GM19035 (cell line): ENCODE results near the gene C4BPA.

Source experiments
- ATAC-seq: cut with Tn5 transposase; IDR thresholded peaks from one replicate; pipeline ENCODE4 v1.9.1; 2021; ENCODE audit not compliant: unreplicated experiment

C4BPA gene

GRCh38 chr1:207103892-207104373 is at the start of gene C4BPA:
Gene C4BPA (plus strand): TSS chr1:207104233. CDS start chr1:207113026, 8,793 bp downstream.
- no peak for ATAC-seq

DNA sequence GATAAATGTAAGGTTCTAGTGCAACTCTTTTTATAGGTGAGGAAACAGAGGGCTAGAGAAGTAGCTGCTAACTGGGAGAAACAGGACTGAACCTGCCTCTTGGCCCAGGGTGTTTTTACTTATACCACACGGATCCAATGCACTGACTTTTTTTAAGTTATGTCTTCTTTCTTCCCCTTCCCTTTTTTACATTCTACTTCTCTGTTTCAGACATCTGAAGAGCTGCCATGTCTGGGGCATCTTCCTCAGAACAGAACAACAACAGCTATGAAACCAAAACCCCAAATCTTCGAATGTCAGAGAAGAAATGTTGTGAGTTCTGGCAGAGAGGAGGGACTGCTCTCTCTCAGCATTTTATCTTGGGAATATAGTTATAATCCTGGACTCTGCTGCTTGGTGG is 49.5 kb upstream of the C4BPA start:
- ATAC-seq: no peak

- no peak for ATAC-seq
Measured at GRCh38 chr1:207055386-207056001, 48.5 kb upstream of the C4BPA start.

- no peak for ATAC-seq
Measured at GRCh38 chr1:207056673-207057072, 47.4 kb upstream of the C4BPA start.

DNA sequence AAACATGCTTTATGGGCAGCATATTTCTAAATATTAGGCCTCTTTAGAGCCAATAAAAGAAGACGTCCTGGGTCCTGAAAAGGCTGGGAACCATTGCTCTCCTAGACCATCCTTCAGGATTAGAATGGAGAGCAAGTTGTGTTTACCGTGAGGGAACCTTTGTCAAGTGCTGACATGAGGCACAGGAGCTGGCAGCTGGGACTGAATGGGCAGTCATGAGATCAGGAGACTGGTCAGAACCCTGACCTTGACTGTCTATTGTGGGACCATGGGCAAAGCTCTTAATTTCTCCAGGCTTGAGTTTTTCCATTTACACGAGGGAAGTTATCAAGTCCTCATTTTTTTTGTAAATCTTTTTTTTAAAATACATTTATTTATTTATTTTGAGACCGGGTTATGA is 45.8 kb upstream of the C4BPA start:
- ATAC-seq: no peak

DNA sequence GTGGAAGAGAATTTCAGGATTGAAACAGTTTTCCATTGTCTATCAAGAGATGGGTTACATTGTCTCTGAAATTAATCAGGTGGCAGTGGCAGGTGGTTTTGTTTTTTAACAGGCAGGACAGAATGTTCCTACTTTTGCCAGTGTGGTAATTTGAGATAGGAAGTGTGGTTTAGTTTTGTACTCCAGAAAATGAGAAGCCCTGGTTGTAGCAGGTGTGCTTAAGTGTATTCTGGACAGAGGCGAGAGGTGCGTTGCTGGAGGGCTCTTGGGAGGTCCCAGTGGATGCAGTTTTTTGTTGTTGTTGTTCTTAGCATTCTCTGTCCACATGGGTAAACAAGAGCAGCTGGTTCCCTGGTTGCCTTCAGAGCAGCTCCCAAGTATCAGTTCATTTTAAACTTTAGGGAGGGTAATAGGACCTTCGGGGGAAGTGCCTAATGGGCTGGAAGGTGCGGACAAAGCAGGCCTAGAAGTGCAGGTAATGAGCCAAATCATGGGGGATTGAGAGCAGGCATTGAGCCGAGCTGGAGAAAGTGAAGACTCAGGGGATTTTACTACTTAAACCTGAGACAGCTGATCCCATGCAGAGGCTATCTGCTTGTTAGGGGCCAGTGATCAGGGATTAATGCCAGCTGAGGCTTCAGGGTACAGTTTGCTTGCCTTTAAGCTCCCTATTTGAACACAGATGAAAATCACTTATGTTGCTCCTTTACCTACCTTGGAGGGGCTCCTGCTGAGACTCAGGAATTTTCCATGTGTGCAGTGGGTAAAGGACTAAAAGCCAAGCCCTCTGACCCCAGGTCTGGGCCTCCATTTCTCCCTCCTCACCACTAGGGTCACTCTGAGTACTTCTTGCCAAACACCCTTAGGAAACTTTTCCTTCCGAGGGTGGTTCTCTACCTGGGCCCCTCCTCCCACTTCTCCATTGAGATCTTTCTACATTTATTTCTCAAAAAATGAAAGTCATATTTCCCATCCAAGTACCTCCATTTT is 44.9 kb upstream of the C4BPA start:
- no peak for ATAC-seq

- ATAC-seq: no peak
Measured at GRCh38 chr1:207059881-207060280, 44.2 kb upstream of the C4BPA start.

- no peak for ATAC-seq
Measured at GRCh38 chr1:207060596-207060995, 43.4 kb upstream of the C4BPA start.

DNA sequence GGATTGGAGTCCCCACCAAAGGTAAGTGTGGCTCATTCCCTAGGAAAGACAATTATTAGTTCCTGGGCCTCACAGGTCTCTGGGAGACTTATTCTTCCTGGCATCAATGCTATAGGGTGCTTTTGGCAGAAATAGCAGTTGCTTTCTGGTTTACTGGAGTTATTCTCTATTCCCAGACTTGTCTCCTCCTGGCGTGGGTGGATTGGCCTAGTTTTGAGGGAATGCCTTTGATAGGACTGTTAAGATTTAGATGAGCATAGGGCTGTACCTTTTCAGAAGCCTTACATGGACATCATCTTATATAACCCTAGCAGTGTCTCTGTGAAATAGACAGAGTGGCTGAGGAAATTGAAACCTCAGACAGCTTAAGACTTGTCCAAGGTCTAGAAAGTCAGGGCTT is 42.0 kb upstream of the C4BPA start:
- ATAC-seq: no peak

DNA sequence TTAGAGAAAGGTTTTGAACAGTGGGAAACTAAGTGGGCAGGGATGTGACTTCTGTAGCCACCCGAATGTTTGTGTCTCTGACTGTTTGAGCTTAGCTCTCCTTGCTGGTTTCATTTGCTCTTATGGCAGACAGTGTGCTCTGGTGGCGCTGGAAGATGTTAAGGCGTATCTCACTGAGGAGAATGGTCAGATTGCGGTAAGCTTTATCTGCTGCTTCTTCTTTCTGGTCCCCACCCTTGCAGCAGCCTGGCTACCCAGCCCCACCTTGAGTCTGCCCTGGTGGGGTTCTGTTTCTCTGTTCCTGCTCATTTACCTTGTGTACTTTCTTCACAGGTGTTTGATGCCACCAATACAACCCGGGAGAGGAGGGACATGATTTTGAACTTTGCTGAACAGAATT is 41.0 kb upstream of the C4BPA start:
- ATAC-seq: no peak

GRCh38 chr1:207064561-207064960 is 39.5 kb upstream of the C4BPA start:
- no peak for ATAC-seq

- ATAC-seq: no peak
Measured at GRCh38 chr1:207067185-207067584, 36.8 kb upstream of the C4BPA start.

DNA sequence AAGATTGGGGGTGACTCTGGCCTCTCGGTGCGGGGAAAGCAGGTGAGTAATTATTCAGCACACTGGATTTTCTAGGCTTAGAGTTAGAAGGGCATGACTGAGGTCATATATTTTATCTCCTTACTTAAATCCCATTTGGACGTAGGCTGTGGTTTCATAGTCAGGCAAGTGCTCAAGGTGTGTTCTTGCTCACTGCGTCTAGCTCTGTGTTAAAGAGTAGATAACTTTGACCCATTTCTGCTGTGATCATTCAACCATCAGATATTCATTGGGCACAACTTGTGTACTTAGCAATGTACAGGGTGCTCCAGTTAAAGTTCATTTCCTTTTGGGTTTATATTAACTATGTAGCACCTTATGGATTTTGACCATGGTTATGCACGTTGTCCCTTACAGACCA is 36.4 kb upstream of the C4BPA start:
- ATAC-seq: no peak

DNA sequence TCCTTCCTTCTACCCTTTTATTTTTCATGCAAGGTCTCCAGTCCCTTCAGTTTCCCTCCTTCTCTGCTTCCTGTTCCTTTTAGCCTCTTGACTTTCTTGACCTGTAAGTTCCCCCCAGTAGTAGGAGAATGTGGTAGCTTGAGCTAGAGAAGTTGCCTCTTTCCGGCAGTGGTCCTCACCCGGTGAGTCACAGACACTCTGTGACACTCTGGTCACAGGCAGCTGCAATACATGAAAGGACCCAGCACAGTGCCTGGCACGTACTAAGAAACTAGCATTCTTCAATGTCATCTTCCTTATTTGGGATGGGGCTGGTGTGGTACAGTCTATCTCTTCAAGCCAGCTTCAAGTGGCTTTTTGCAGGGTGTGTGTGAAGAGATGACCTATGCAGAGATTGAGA is 35.0 kb upstream of the C4BPA start:
- ATAC-seq: no peak

DNA sequence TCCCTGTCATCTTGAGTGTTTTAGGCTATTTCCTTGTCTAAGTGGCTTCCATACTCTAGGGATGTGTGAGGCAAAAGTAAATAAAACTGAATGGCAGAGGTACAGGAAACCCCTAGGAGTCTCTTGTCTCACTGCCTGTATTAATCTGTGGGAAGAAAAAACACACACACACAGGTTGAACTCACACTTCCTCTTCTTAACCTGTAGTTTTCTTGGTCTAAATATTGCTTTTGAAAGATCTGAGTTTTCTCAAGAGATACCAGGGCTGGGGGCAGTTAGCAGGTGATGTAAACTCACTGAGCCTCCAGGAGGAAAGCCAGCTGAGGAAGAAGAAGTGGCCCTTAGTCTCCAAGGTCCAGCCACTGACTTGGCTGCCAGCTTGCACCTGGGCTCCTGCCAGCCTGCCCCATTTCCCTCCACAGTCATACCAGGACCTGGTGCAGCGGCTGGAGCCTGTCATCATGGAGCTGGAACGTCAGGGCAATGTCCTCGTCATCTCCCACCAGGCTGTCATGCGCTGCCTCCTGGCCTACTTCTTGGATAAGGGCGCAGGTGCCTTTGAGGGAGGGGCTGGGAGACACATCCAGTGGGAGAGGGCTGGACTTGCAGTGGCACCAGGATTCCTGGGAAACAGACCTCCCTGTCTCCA is 34.1 kb upstream of the C4BPA start:
- ATAC-seq: no peak

- ATAC-seq: no peak
Measured at GRCh38 chr1:207070811-207071210, 33.2 kb upstream of the C4BPA start.

GRCh38 chr1:207071426-207071825 is 32.6 kb upstream of the C4BPA start:
- ATAC-seq: no peak

- no peak for ATAC-seq
Measured at GRCh38 chr1:207072233-207072632, 31.8 kb upstream of the C4BPA start.

- ATAC-seq: no peak
Measured at GRCh38 chr1:207073906-207074820, 29.9 kb upstream of the C4BPA start.

- ATAC-seq: no peak
Measured at GRCh38 chr1:207076181-207076955, 27.7 kb upstream of the C4BPA start.
